Testis (tissue), 3 donors: Measurements from ENCODE around the gene CCNG2. TPM values are rescaled to one million over a fixed set of nuclear protein-coding genes. Genes with fewer than 3 reads are reported as not detected.

ENCODE experiments used
- DNase-seq: peaks from one replicate; pipeline ENCODE4 v3.0.0-alpha.2; 2019
- H3K27ac ChIP-seq, 2 donors: fragments of 200-600 bp; sonication (generic); one replicate each; pipeline ENCODE4 v1.5.1; 2019
- H3K27me3 ChIP-seq: fragments of 200-600 bp; sonication (generic); one replicate; pipeline ENCODE4 v1.5.1; 2019
- H3K36me3 ChIP-seq: fragments of 200-600 bp; sonication (generic); one replicate; pipeline ENCODE4 v1.5.1; 2017; ENCODE audit warnings: low read depth; ENCODE audit errors: missing control alignments
- H3K4me1 ChIP-seq: fragments of 200-600 bp; sonication (generic); one replicate; pipeline ENCODE4 v1.5.1; 2019
- H3K4me3 ChIP-seq, 2 donors: fragments of 200-600 bp; sonication (generic); one replicate each; pipeline ENCODE4 v1.5.1; 2017 to 2019
- H3K9me3 ChIP-seq: fragments of 200-600 bp; sonication (generic); one replicate; pipeline ENCODE4 v1.5.1; 2017
- CTCF ChIP-seq, 3 experiments: fragments of 450-650 bp in 2 of 3; fragments of 200-600 bp in 1 of 3; sonication (generic) in 1 of 3; IDR thresholded peaks; one replicate each; pipeline ENCODE4 v1.5.1; 2016 to 2019; ENCODE audit warnings: antibody characterized with exemption in 3 of 3, mild to moderate bottlenecking in 2 of 3, moderate library complexity in 1 of 3
- POLR2A ChIP-seq: fragments of 450-650 bp; IDR thresholded peaks from one replicate; pipeline ENCODE4 v1.6.1; 2017; ENCODE audit warnings: antibody characterized with exemption, mild to moderate bottlenecking, moderate library complexity
- WGBS, 2 donors: methylation state at CpG; one replicate each; pipeline ENCODE4 v1.1.5; 2018; 5-methylcytosine and 5-hydroxymethylcytosine counted together
- intact Hi-C: fragments of 100-400 bp; cut with DNase I; formaldehyde crosslinking; loops from one replicate; pipeline ENCODE4 v1.15.1; 2023; ENCODE audit warnings: low total_unique reads
- polyA plus RNA-seq: library from polyadenylated mRNA; stranded (reverse); fragments of 350-450 nt; fragmentation: Illumina TruSeq; extraction: RNeasy Lipid Tissue Mini Kit (QIAGEN cat#74804); gene quantifications from one replicate; pipeline ENCODE4 v1.2.3, GENCODE V29; 2014; ENCODE audit warnings: low read depth, low replicate concordance; ENCODE audit not compliant: insufficient read depth
- total RNA-seq, 2 donors: library from RNA; depleted of rRNA; stranded (reverse); fragments of >200 nt; gene quantifications; one replicate each; pipeline ENCODE4 v1.2.3, GENCODE V29; 2016

CCNG2 gene
- total and polyA plus RNA-seq, 3 donors from 2014 or later, result 14.4 to 20.8 (median 19.5) TPM

- Histone ChIP-seq H3K4me1 (no peaks in the 10 kb centered on the region), H3K9me3 (no peaks in the 10 kb centered on the region), H3K4me3 (no peak overlapping the region), H3K36me3 (no peaks in the 10 kb centered on the region), H3K27me3 (no peaks in the 10 kb centered on the region), H3K27ac (no peak overlapping the region)
- 52 to 79% methylated on average over 1 of the region's 1 CpG for WGBS, 2 donors
- no peak for TF ChIP-seq CTCF (IDR thresholded peaks at IDR 0.05)
- TF ChIP-seq POLR2A, result no peak
- DNase-seq, result no peak
- intact Hi-C loops, result no loop called here
These were observed 11.2 kb upstream of the CCNG2 start for GRCh38 chr4:77145842-77146185.

- no peak for TF ChIP-seq POLR2A
- TF ChIP-seq CTCF (IDR thresholded peaks at IDR 0.05), result no peak
These were observed 10.6 kb upstream of the CCNG2 start for GRCh38 chr4:77146186-77147078.

GRCh38 chr4:77147079-77147782 is 9.8 kb upstream of the CCNG2 start:
- Histone ChIP-seq H3K27me3 (no peaks in the 10 kb centered on the region), H3K9me3 (no peaks in the 10 kb centered on the region), H3K36me3 (no peaks in the 10 kb centered on the region), H3K4me3 (no peak overlapping the region), H3K4me1 (no peaks in the 10 kb centered on the region), H3K27ac (no peak overlapping the region)
- intact Hi-C loops, result no loop called here
- TF ChIP-seq POLR2A (no peak), CTCF (IDR thresholded peaks at IDR 0.05) (no peak)
- DNase-seq, result no peak
- WGBS, 2 donors, result 82 to 89% methylated on average over 5 of the region's 5 CpGs

More at GRCh38 chr4:77146186-77147078, 10.6 kb upstream of the CCNG2 start:
- no peaks in the 10 kb centered on the region for H3K27me3 ChIP-seq
- H3K4me3 ChIP-seq, result no peak overlapping the region
- 65 to 78% methylated on average over 3 of the region's 3 CpGs for WGBS, 2 donors
- H3K27ac ChIP-seq, result no peak overlapping the region
- no peaks in the 10 kb centered on the region for H3K9me3 ChIP-seq
- H3K36me3 ChIP-seq, result no peaks in the 10 kb centered on the region
- DNase-seq, result no peak
- H3K4me1 ChIP-seq, result no peaks in the 10 kb centered on the region
- intact Hi-C loops, result no loop called here

- H3K9me3 ChIP-seq, result no peaks in the 10 kb centered on the region
- DNase-seq, result no peak
- H3K36me3 ChIP-seq, result no peaks in the 10 kb centered on the region
- TF ChIP-seq CTCF (IDR thresholded peaks at IDR 0.05), result no peak
- TF ChIP-seq POLR2A, result no peak
- no peak overlapping the region for H3K4me3 ChIP-seq
- H3K27ac ChIP-seq, result no peak overlapping the region
- no peaks in the 10 kb centered on the region for H3K4me1 ChIP-seq
- H3K27me3 ChIP-seq, result no peaks in the 10 kb centered on the region
- WGBS, 2 donors, result 93 to 100% methylated on average over 2 of the region's 2 CpGs
- intact Hi-C loops, result no loop called here
These were observed 8.9 kb upstream of the CCNG2 start for GRCh38 chr4:77148078-77148477.
